Stimulated activated CD4-positive, alpha-beta T cell treated with anti-CD3 and anti-CD28 coated beads, Interleukin-2, amount 100 ng/mL, for 48 hours (primary cell): ENCODE measurements around the gene TAMALIN.

Source experiments
- DNase-seq, 2 donors: peaks; one replicate each; pipeline ENCODE4 v3.0.0-alpha.2; 2020

TAMALIN gene

DNA sequence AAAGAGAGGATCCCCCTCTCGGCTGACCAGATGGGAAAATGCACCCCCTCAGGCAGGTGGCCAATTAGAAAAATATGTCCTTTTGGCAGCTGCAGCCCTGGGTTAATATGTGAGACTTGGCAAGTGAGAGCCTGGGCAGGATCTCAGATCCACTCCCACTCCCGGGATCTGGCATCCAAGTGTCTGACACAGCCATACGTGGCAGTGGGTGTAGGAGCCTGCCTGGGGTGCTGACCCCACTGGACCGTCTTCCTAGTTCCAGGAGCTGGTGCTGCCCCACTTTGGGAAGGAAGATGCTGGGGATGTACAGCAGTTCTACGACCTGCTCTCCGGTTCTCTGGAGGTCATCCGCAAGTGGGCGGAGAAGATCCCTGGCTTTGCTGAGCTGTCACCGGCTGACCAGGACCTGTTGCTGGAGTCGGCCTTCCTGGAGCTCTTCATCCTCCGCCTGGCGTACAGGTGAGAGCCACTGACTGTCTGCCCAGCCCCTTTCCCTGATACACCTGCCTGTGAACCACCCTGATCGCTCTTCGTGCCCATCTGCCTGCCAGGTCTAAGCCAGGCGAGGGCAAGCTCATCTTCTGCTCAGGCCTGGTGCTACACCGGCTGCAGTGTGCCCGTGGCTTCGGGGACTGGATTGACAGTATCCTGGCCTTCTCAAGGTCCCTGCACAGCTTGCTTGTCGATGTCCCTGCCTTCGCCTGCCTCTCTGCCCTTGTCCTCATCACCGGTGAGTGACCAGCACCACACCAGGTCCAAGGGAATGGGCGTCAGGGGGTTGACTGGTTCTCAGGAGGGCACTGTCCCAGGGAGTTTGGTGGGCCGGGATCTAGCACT, 50.3 kb downstream of the TAMALIN start:
- DNase-seq, result no peak

DNA sequence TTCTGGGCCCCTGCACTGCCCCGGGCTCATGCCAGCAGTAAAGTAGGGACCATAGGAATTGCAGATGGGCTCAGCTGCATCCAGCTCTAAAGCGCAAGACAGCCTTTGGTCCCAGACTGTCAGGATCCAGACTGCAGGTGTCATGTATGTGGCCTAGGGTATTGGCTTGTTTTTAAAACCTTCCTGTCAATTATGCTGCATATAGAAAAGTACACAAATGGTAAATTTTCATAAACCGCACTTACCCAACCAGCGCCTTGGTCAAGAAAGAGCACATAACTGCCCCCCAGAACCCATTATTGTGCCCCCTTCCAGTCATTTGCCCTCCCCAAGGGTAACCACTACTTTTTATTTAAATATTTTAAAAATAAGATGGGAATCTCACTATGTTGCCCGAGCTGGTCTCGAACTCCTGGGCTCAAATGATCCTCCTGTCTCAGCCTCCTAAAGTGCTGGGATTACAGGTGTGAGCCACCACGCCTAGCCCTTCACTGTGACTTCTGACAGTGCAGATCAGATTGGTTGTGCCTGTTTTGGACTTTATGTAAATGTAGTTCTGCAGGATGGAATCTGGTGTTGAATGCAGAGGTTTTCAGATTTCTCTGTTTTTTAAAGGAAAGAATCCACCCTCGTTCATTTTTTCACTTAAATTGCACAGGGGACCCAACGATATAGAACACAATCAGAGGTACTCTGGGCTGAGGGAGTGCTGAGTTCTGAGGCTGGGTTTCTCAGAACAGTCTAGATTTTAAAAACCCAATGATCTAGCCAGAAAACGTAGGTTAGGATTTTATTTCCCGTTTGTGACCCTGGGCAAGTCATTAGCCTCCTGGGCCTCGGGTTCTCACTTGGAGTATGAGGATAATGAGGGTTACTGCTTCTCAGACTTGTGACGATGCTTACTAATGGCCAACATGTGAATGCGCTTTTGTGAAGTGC, 51.2 kb downstream of the TAMALIN start:
- no peak for DNase-seq

DNA sequence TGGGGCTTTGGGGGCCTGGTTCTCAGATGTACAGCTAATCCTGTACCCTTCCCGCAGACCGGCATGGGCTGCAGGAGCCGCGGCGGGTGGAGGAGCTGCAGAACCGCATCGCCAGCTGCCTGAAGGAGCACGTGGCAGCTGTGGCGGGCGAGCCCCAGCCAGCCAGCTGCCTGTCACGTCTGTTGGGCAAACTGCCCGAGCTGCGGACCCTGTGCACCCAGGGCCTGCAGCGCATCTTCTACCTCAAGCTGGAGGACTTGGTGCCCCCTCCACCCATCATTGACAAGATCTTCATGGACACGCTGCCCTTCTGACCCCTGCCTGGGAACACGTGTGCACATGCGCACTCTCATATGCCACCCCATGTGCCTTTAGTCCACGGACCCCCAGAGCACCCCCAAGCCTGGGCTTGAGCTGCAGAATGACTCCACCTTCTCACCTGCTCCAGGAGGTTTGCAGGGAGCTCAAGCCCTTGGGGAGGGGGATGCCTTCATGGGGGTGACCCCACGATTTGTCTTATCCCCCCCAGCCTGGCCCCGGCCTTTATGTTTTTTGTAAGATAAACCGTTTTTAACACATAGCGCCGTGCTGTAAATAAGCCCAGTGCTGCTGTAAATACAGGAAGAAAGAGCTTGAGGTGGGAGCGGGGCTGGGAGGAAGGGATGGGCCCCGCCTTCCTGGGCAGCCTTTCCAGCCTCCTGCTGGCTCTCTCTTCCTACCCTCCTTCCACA, 52.0 kb downstream of the TAMALIN start:
- no peak for DNase-seq

DNA sequence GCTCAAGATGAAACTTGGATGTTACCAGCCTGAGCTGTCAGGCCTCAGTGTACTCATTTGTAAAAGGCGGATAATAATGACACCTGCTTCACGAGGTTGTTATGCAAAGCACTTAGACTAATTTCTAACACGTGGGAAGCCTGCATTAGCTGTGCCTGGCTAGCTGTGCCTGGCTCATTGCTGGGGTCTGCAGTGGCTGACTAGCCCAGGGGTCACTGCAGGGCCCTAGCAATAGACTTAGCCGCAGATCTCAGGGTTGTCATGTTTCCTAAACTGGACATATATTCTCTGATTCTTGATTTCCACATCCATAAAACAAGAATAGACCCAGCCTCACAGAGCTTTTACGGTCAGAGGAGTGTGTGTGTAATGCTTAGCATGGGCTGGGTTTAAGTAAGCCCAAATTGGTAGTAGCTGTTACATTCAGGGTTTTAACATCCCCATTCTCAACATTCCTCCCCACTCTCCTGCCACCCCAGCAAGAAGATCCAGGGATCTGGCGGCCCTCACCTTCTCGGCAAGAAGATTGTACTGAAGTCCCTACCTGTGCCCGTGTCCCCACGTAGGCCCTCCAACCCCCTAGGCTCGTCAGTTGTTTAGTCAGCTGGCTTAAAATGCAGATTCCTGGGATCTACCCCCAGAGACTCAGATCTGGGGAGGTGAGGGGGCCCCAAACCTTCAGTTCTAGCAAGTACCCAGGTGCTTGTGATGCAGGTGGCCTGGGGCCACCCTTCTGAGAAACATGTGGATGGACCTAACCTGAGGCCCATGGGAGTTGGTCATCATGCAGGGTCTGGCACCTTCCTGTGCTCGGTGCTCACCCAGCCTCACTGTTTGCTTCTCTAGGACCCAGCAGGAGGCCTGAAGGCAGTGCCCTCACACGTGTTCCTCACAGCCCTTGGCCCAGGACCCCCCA, 53.1 kb downstream of the TAMALIN start:
- no peak for DNase-seq

DNA sequence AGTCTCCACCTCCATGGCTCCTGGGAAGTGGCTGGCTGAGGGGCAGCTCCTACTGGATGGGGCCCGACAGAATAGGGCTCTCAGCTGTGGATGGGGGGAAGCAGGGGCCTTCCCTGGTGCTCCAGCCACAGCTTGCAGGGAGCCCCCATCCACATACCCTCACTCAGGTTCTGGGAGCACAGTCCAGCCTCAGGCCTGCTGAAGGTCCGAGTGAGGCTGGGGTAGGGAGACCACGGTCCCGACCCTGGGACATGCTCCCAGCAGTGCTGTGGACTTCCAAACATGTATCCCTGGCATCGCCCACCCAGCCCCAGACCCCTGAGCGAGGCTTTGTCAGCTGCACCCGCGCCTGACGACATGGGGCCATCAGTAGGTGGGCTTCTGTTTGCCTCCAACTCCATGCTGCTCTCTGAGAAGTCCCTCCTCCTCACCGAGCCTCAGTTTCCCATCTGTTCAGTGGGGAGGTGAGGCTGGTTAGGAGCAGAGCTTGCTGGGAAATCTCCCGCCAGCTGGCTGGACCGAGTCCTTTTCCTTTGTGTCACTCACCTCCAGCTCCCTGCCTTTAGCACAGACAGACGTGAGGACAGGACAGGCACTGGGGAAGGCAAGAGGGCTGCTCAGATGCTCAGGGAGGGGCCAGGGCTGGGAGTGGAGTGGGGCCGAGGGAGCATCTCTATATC, 53.9 kb downstream of the TAMALIN start:
- no peak for DNase-seq

DNA sequence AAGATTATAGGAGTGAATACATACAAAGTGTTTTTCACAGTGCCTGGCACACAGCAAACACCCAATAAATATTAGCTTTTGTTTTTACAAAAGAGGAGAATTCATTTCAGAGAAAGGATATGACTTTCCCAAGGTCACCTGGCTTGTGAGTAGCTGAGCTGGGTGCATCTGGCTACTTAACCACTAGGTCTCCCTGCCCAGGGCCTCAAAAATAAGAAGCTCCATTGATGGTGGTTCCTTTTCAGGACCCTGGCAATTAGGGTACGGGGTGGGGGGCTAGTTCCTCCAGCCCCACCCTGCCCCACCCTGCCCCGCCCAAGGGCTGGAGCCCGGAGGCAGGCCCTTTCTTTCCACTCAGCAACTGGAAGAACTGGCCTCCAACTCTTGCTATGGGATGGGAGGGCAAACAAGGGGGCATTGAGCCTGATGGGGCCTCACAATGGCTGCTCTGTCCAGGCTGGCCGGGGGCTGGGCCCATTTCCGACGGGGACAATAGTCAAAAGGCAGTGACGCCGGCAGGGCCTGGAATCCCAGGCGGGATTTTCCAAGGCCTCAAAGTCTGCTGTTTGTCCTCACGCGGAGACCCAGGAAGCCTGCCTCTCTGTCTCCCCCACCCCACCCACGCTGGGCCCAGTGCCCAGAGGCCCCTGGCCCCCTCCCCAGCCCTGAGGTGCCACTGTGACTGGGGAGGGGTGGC, 54.9 kb downstream of the TAMALIN start:
- DNase-seq, result no peak

DNA sequence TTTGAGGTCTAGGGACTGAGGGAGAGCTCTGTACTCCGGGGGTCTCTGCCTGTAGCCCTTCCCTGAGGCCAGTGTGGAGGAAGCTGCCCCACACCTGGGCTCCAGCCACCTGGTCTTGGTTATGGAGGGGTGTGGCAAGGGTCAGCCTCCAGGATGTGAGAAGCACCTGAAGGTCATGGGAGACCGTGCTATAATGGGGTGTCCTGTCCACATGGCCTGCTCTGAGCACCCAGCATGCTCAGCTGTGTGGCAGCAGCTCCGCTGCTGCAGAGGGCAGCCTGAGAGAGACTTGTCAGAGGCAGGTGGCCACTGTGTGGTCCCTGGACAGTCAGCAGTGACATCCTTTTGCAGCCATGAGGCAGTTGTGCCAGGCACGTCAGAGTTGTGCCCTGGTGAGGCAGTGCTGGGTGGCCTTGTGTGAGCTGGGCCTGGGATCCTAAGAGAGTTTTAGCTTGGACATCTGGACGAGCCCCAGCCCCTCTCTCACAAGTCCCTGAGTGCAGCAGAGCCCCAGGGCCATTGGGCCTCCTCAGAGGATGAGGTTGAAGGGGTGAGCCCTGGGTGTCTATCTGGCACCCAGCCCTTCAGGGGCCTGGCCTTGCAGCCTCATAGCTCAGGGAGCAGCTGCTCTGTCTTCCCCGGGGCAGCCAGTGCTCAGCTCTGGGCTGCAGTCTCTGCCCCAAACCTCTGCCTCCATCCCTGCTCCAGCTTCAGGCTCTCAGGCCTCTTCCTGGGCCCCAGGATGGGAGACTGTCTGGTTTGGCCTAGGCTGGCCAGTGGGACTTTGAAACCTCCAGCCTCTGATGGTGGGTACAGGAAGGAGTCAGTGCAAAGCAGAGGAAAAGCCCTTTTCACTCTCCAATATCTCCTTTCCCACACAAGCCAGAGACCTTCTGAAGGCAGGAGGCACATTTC, 55.7 kb downstream of the TAMALIN start:
- no peak for DNase-seq

DNA sequence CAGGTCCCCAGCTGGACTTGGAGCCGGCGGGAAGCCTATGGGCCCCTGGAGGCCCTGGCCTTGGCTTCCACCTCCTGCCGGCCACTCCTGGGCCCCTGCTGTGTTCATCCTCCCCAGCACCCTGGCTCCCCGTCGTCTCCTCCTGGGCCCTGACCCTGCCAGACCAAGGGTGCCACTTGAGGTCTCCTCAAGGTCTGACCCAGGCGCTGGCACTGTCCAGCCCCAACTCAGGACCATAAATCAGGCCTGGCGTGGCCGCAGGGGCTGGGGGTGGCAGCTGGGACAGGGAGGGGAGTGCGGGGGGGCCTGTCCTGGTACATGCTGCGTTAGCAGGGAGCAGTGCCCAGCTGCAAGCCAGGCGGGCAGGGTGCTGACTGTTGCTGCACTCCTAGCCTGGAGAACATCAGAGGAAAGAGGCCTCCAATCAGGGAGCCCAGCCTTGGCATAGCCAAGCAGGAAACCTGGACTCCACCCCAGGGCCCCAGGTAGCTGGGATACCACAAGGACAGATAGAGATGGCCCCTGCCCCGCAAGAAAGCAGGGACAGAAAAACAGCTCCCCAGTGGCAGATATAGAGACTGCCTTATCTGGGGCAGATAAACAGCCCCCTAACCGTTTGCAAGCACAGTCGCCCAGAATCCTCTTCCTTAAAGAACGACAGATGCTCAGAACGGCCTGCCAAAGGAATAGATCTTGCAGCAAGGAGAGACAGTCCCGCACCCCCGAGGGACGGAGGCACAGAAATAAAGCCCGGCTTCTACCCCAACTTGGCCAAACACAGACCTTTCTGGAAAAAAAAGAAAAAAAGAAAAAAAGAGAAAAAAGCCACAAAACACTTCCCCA, 56.6 kb downstream of the TAMALIN start:
- DNase-seq, result no peak

DNA sequence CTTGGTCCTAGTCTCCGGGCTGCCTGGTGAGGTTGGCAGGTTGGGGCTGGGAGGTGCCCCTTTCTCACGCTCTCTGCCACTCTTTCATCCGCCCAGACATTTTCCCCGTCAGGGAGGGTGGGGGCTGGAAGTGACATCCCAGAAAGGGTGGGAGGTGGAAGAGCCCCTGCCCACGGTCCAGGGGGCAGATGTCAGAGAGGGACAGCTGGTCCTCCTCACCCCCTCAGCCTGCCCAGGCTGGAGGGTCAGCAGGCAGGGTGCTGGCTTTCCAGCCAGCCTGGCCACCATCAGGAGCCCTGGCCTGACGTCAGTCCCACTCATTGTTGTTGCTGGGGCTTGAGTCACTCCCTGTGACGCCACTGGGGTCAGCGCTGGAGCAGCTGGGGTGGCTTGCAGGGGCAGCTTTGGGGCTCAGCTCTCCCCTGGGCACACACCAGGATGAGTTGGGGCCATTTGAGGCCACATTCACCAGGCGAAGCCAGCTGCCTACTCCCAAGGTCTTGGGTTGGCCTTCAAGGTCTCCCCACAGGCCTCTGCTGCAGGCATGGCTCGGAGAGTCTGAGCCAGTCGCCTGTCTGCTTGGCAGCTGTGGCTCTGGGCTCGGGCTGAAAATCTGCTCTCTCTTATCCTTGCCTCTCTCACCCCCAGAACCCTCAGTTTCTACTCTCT, 57.4 kb downstream of the TAMALIN start:
- DNase-seq, result no peak
